ENCODE results near the gene OR51G2.
"Not testable (repeated sequence)": the region's sequence is repeated elsewhere in the genome, so short reads cannot be mapped to it uniquely, and the experiment has no call there.

OR51G2 gene

GRCh38 chr11:4919250-4919649 lies at the start of gene OR51G2:
OR51G2 (minus strand) TSS chr11:4919350; CDS start chr11:4915663, 3,687 bp downstream.
- no peak for DNase-seq

GRCh38 chr11:4962816-4963215 lies 43.7 kb upstream of the OR51G2 start:
- no peak for DNase-seq

- DNase-seq = no peak
Measured at GRCh38 chr11:4960877-4961276, 41.7 kb upstream of the OR51G2 start.

GRCh38 chr11:4957396-4957795 lies 38.2 kb upstream of the OR51G2 start:
- no peak for DNase-seq

GRCh38 chr11:4955613-4956012 lies 36.5 kb upstream of the OR51G2 start, which contains the start of gene OR51A2:
OR51A2 (minus strand) TSS chr11:4955713; CDS start chr11:4955713, 0 bp downstream.
- DNase-seq = not testable (repeated sequence)

- no peak for DNase-seq
Measured at GRCh38 chr11:4947505-4947904, 28.4 kb upstream of the OR51G2 start, which contains the start of gene OR51A4. OR51A4 (minus strand) TSS chr11:4947605; CDS start chr11:4947100, 505 bp downstream.

GRCh38 chr11:4936745-4937144 lies 17.6 kb upstream of the OR51G2 start:
- no peak for DNase-seq

GRCh38 chr11:4932751-4933150 lies 13.6 kb upstream of the OR51G2 start:
- DNase-seq = no peak

- DNase-seq = no peak
Measured at GRCh38 chr11:4926608-4927007, 7.5 kb upstream of the OR51G2 start.

GRCh38 chr11:4924239-4924638 lies 5.1 kb upstream of the OR51G2 start, which contains the start of gene OR51G1:
OR51G1 (minus strand) TSS chr11:4924339; CDS start chr11:4924339, 0 bp downstream.
- DNase-seq = no peak

- DNase-seq = no peak
Measured at GRCh38 chr11:4922304-4922703, 3.2 kb upstream of the OR51G2 start.

- DNase-seq = no peak
Measured at GRCh38 chr11:4921796-4922195, 2.6 kb upstream of the OR51G2 start.

GRCh38 chr11:4916581-4916980 lies 2.6 kb downstream of the OR51G2 start:
- no peak for DNase-seq

- no peak for DNase-seq
Measured at GRCh38 chr11:4903484-4903883, 15.7 kb downstream of the OR51G2 start, which contains the start of gene OR51A7. OR51A7 (plus strand) TSS chr11:4903783; CDS start chr11:4907370, 3,587 bp downstream.

GRCh38 chr11:4891996-4892640 lies 27.0 kb downstream of the OR51G2 start:
- no peak for DNase-seq

- DNase-seq = no peak
Measured at GRCh38 chr11:4890279-4890678, 28.9 kb downstream of the OR51G2 start.

GRCh38 chr11:4887591-4887990 lies 31.6 kb downstream of the OR51G2 start:
- DNase-seq = no peak

GRCh38 chr11:4886186-4886585 lies 33.0 kb downstream of the OR51G2 start:
- no peak for DNase-seq

GRCh38 chr11:4884361-4884760 lies 34.8 kb downstream of the OR51G2 start:
- DNase-seq = no peak

- no peak for DNase-seq
Measured at GRCh38 chr11:4882543-4882942, 36.6 kb downstream of the OR51G2 start.

- DNase-seq = no peak
Measured at GRCh38 chr11:4881860-4882500, 37.2 kb downstream of the OR51G2 start, which contains the start of gene OR51T1. OR51T1 (plus strand) TSS chr11:4881900; CDS start chr11:4881900, 0 bp downstream.

- DNase-seq = no peak
Measured at GRCh38 chr11:4881188-4881587, 38.0 kb downstream of the OR51G2 start.

- DNase-seq = no peak
Measured at GRCh38 chr11:4865855-4866254, 53.3 kb downstream of the OR51G2 start.

- DNase-seq = no peak
Measured at GRCh38 chr11:4863876-4864275, 55.3 kb downstream of the OR51G2 start.
